Measurements from ENCODE around the gene SLC31A1.

GRCh38 chr9:113306566-113306965, 85.2 kb downstream of the SLC31A1 start:
- TF ChIP-seq REST (IDR thresholded peaks at IDR 0.05; ENCODE audit: insufficient read depth in 1 of 2, low read depth in 2 of 2, low read length in 1 of 2), result no peak
- no peak for TF ChIP-seq CTCF (IDR thresholded peaks at IDR 0.05)
- TF ChIP-seq POLR2AphosphoS5 (IDR thresholded peaks at IDR 0.05; ENCODE audit: low read depth, low read length), result no peak

Measured in Panc1 (cell line).